GM23338 (cell line): ENCODE results near the gene JAG2. TPM values are rescaled to one million over a fixed set of nuclear protein-coding genes. Genes with fewer than 3 reads are reported as not detected.

Experiments used
- ATAC-seq: fragments of 200-7000 bp; cut with Tn5 transposase; 3 replicates; pipeline ENCODE4 v1.9.1; 2020
- DNase-seq: peaks from one replicate; pipeline ENCODE4 v3.0.0-alpha.2; 2015; ENCODE audit warnings: low spot score
- H2AFZ ChIP-seq: fragments of 200-600 bp; sonication (generic); 2 replicates; pipeline ENCODE4 v1.8.0; 2016; ENCODE audit warnings: antibody characterized with exemption, mild to moderate bottlenecking, moderate library complexity
- H3F3A ChIP-seq: fragments of 200-600 bp; sonication (generic); replicated peaks from 2 replicates; pipeline ENCODE4 v1.8.0; 2017; ENCODE audit warnings: antibody characterized with exemption, mixed run types, low read depth
- H3K27ac ChIP-seq: fragments of 200-600 bp; sonication (generic); 2 replicates; pipeline ENCODE4 v1.6.1; 2016; ENCODE audit warnings: low read depth
- H3K27me3 ChIP-seq: fragments of 200-600 bp; sonication (generic); 2 replicates; pipeline ENCODE4 v1.8.0; 2016; ENCODE audit warnings: mild to moderate bottlenecking, mixed run types, moderate library complexity; ENCODE audit not compliant: insufficient read depth
- H3K36me3 ChIP-seq: fragments of 200-600 bp; sonication (generic); 2 replicates; pipeline ENCODE4 v1.8.0; 2016; ENCODE audit warnings: mild to moderate bottlenecking; ENCODE audit not compliant: insufficient read depth
- H3K4me1 ChIP-seq: fragments of 200-600 bp; sonication (generic); 2 replicates; pipeline ENCODE4 v1.8.0; 2016; ENCODE audit warnings: mild to moderate bottlenecking, moderate library complexity; ENCODE audit not compliant: insufficient read depth
- H3K4me2 ChIP-seq: fragments of 200-600 bp; sonication (generic); 2 replicates; pipeline ENCODE4 v1.7.1; 2017; ENCODE audit warnings: mixed run types
- H3K4me3 ChIP-seq: fragments of 200-600 bp; sonication (generic); 2 replicates; pipeline ENCODE4 v1.6.1; 2016; ENCODE audit warnings: mixed run types
- H3K79me2 ChIP-seq: fragments of 200-600 bp; sonication (generic); replicated peaks from 2 replicates; pipeline ENCODE4 v1.8.0; 2017; ENCODE audit warnings: mild to moderate bottlenecking; ENCODE audit not compliant: insufficient read depth
- H3K9me2 ChIP-seq: fragments of 200-600 bp; sonication (generic); 2 replicates; pipeline ENCODE4 v1.8.0; 2017; ENCODE audit not compliant: insufficient read depth
- H4K20me1 ChIP-seq: fragments of 200-600 bp; sonication (generic); replicated peaks from 2 replicates; pipeline ENCODE4 v1.8.0; 2017; ENCODE audit warnings: mild to moderate bottlenecking; ENCODE audit not compliant: insufficient read depth
- H3K27ac Mint-ChIP-seq: 2 replicates; pipeline ENCODE4 v1.8.0; 2020; ENCODE audit warnings: inconsistent platforms, mild to moderate bottlenecking, moderate library complexity, mixed read lengths
- H3K27me3 Mint-ChIP-seq: 3 replicates; pipeline ENCODE4 v1.8.0; 2022; ENCODE audit warnings: low read depth, mild to moderate bottlenecking, moderate library complexity, mixed read lengths, inconsistent platforms; ENCODE audit not compliant: insufficient read depth, poor library complexity
- H3K36me3 Mint-ChIP-seq: 3 replicates; pipeline ENCODE4 v1.8.0; 2021; ENCODE audit warnings: low read depth, mild to moderate bottlenecking, inconsistent platforms, moderate library complexity, mixed read lengths
- H3K4me1 Mint-ChIP-seq: 3 replicates; pipeline ENCODE4 v1.8.0; 2020; ENCODE audit warnings: mild to moderate bottlenecking, inconsistent platforms, mixed read lengths
- H3K4me3 Mint-ChIP-seq: 3 replicates; pipeline ENCODE4 v1.8.0; 2021; ENCODE audit warnings: moderate library complexity, mild to moderate bottlenecking, inconsistent platforms, mixed read lengths
- H3K9me3 Mint-ChIP-seq: 3 replicates; pipeline ENCODE4 v1.8.0; 2020; ENCODE audit warnings: moderate library complexity, mild to moderate bottlenecking, inconsistent platforms, mixed read lengths
- CREB1 ChIP-seq: fragments of 250-450 bp; sonication (Bioruptor Pico); IDR thresholded peaks from 2 replicates; pipeline ENCODE4 v1.5.0; 2020; ENCODE audit warnings: low read depth, mild to moderate bottlenecking, moderate library complexity
- CTCF ChIP-seq, 2 experiments: fragments of 200-600 bp in 1 of 2; sonication (generic) in 1 of 2; conservative IDR thresholded peaks; 2 replicates each; pipeline versions ENCODE4 v1.5.1 to v1.6.1; 2016 to 2017; ENCODE audit warnings: antibody characterized with exemption in 2 of 2, low read depth in 2 of 2, mild to moderate bottlenecking in 2 of 2, moderate library complexity in 1 of 2
- ETS1 ChIP-seq: IDR thresholded peaks from 2 replicates; pipeline ENCODE4 v1.6.1; 2016; ENCODE audit warnings: antibody characterized with exemption
- EZH2 ChIP-seq: fragments of 200-600 bp; sonication (generic); IDR thresholded peaks from one replicate; pipeline ENCODE4 v1.8.0; 2017; ENCODE audit warnings: antibody characterized with exemption, mild to moderate bottlenecking, low read depth; ENCODE audit not compliant: unreplicated experiment
- EZH2phosphoT487 ChIP-seq: fragments of 200-600 bp; sonication (generic); IDR thresholded peaks from one replicate; pipeline ENCODE4 v1.8.1; 2018; ENCODE audit warnings: antibody characterized with exemption; ENCODE audit not compliant: unreplicated experiment
- JUNB ChIP-seq: IDR thresholded peaks from one replicate; pipeline ENCODE4 v1.6.1; 2016; ENCODE audit warnings: antibody characterized with exemption; ENCODE audit not compliant: unreplicated experiment
- NANOG ChIP-seq: IDR thresholded peaks from 2 replicates; pipeline ENCODE4 v1.6.1; 2016; ENCODE audit warnings: antibody characterized with exemption, borderline replicate concordance
- POLR2AphosphoS5 ChIP-seq: IDR thresholded peaks from 2 replicates; pipeline ENCODE4 v1.6.1; 2016; ENCODE audit warnings: antibody characterized with exemption, low read depth
- REST ChIP-seq: IDR thresholded peaks from one replicate; pipeline ENCODE4 v1.6.1; 2018; ENCODE audit warnings: antibody characterized with exemption; ENCODE audit not compliant: unreplicated experiment
- STAT1 ChIP-seq: IDR thresholded peaks from one replicate; pipeline ENCODE4 v1.6.1; 2016; ENCODE audit warnings: antibody characterized with exemption; ENCODE audit not compliant: unreplicated experiment
- ZNF114 ChIP-seq: fragments of 250-450 bp; sonication (Bioruptor Pico); IDR thresholded peaks from 2 replicates; pipeline ENCODE4 v1.5.0; 2020; ENCODE audit warnings: mild to moderate bottlenecking, moderate library complexity
- ZNF331 ChIP-seq: fragments of 250-450 bp; sonication (Bioruptor Pico); IDR thresholded peaks from 2 replicates; pipeline ENCODE4 v1.5.0; 2020; ENCODE audit warnings: low read depth, mild to moderate bottlenecking, moderate library complexity
- ZNF462 ChIP-seq: fragments of 250-450 bp; sonication (Bioruptor Pico); IDR thresholded peaks from 2 replicates; pipeline ENCODE4 v1.5.0; 2020; ENCODE audit warnings: mild to moderate bottlenecking, moderate library complexity
- polyA plus RNA-seq: library from polyadenylated mRNA; unstranded; fragments of >200 nt; fragmentation: Nextera tagmentation; extraction: Ambion mirVana; gene quantifications from 2 replicates; pipeline ENCODE4 v1.2.1, GENCODE V29; 2016
- total RNA-seq: library from RNA; depleted of rRNA; stranded (reverse); fragments of >200 nt; shearing (Covaris generic); gene quantifications from 2 replicates; pipeline ENCODE4 v1.2.3, GENCODE V29; 2014

JAG2 gene
- total and polyA plus RNA-seq, 2 experiments from 2014 or later: 1.9 to 10.3 TPM

GRCh38 chr14:105131241-105131640 is 37.3 kb downstream of the JAG2 start:
- peaks cover 11% of the 10 kb centered on the region for H3K27me3 Mint-ChIP-seq
- no peak overlapping the region for H2AFZ ChIP-seq
- no peak overlapping the region for H3K4me3 Mint-ChIP-seq
- H4K20me1 ChIP-seq: no peaks in the 10 kb centered on the region
- H3K4me2 ChIP-seq: no peak overlapping the region
- TF ChIP-seq ETS1: no peak
- no peak for TF ChIP-seq ZNF462 (CRISPR knock-in tag)
- no peak for TF ChIP-seq REST
- no peak for TF ChIP-seq CTCF (conservative IDR thresholded peaks at IDR 0.05; ENCODE audit: low read depth in 2 of 2)
- TF ChIP-seq ZNF114 (CRISPR knock-in tag): no peak
- no peak for TF ChIP-seq CREB1 (CRISPR knock-in tag)
- TF ChIP-seq EZH2phosphoT487: no peak
- no peak for TF ChIP-seq EZH2
- TF ChIP-seq ZNF331: no peak
- no peak for TF ChIP-seq JUNB
- TF ChIP-seq POLR2AphosphoS5: no peak
- no peak for TF ChIP-seq NANOG
- TF ChIP-seq STAT1: no peak
- DNase-seq: no peak
- no peak overlapping the region for H3K27ac ChIP-seq
- no peak overlapping the region for H3K27ac Mint-ChIP-seq
- no peaks in the 10 kb centered on the region for H3K4me1 Mint-ChIP-seq
- no peaks in the 10 kb centered on the region for H3K79me2 ChIP-seq
- no peaks in the 10 kb centered on the region for H3K4me1 ChIP-seq
- no peaks in the 10 kb centered on the region for H3K9me2 ChIP-seq
- no peaks in the 10 kb centered on the region for H3F3A ChIP-seq
- no peak overlapping the region for H3K4me3 ChIP-seq
- H3K27me3 ChIP-seq: no peaks in the 10 kb centered on the region
- peaks cover 9% of the 10 kb centered on the region; the same call in 2 of the 3 replicates for H3K9me3 Mint-ChIP-seq
- H3K36me3 Mint-ChIP-seq: no peaks in the 10 kb centered on the region
- ATAC-seq: no peak
- no peaks in the 10 kb centered on the region for H3K36me3 ChIP-seq
